ENCODE results near the gene SLC35E3. TPM values are rescaled to one million over a fixed set of nuclear protein-coding genes. Genes with fewer than 3 reads are reported as not detected.

Gene SLC35E3
- total RNA-seq, 4 donors from 2014 or later = 2.9 to 23.1 (median 3.6) TPM

GRCh38 chr12:68739891-68740290 lies 6.1 kb upstream of the SLC35E3 start:
- WGBS, 2 donors = 79 to 91% methylated on average over 6 of the region's 6 CpGs
- Histone ChIP-seq H3K4me3 (no peak overlapping the region), H3K27ac (no peak overlapping the region), H3K4me1 (no peaks in the 10 kb centered on the region), H3K9me3 (no peaks in the 10 kb centered on the region), H3K36me3 (peaks cover 0 to 73% (median 6%) of the 10 kb centered on the region in 3 donors), H3K27me3 (no peaks in the 10 kb centered on the region)
- no peak for DNase-seq (ENCODE audit: low spot score in 2 of 2)
- TF ChIP-seq CTCF (IDR thresholded peaks at IDR 0.05) (no peak), EP300 (IDR thresholded peaks at IDR 0.05) (no peak), POLR2A (IDR thresholded peaks at IDR 0.05) (no peak)

- no peaks in the 10 kb centered on the region for H3K27me3 ChIP-seq
- TF ChIP-seq CTCF (IDR thresholded peaks at IDR 0.05) (no peak), EP300 (IDR thresholded peaks at IDR 0.05) (no peak), POLR2A (IDR thresholded peaks at IDR 0.05) (no peak)
- H3K4me1 ChIP-seq = peaks cover 0 to 22% (median 13%) of the 10 kb centered on the region in 4 donors
- H3K27ac ChIP-seq = no peak overlapping the region
- no peaks in the 10 kb centered on the region for H3K9me3 ChIP-seq
- 88 to 93% methylated on average over 2 of the region's 2 CpGs for WGBS, 2 donors
- H3K4me3 ChIP-seq = no peak overlapping the region
- no peak for DNase-seq (ENCODE audit: low spot score in 2 of 2)
- peaks cover 0 to 38% (median 3%) of the 10 kb centered on the region in 3 donors for H3K36me3 ChIP-seq
Measured at GRCh38 chr12:68743356-68743755, 2.6 kb upstream of the SLC35E3 start.

- peak overlapping the region; percentile 22 to 89 (median 88) for H3K27ac ChIP-seq
- TF ChIP-seq CTCF (IDR thresholded peaks at IDR 0.05) (no peak), POLR2A (IDR thresholded peaks at IDR 0.05) (no peak), EP300 (IDR thresholded peaks at IDR 0.05) (no peak)
- 50 to 51% methylated on average over 9 of the region's 9 CpGs for WGBS, 2 donors
Measured at GRCh38 chr12:68745376-68745903, 536 bp upstream of the SLC35E3 start.

GRCh38 chr12:68746572-68747180 lies 700 bp downstream of the SLC35E3 start:
- peak; percentile 26 to 31 for DNase-seq (ENCODE audit: low spot score in 2 of 2)
- WGBS, 2 donors = 4 to 5% methylated on average over 15 of the region's 15 CpGs
- H3K27ac ChIP-seq = peak overlapping the region; percentile 22 to 89 (median 88)

More at GRCh38 chr12:68745376-68745903, 536 bp upstream of the SLC35E3 start:
- Histone ChIP-seq H3K27me3 (no peaks in the 10 kb centered on the region), H3K4me3 (peak overlapping the region; percentile 56 to 93 (median 71)), H3K4me1 (peaks cover 0 to 36% (median 15%) of the 10 kb centered on the region in 4 donors), H3K9me3 (no peaks in the 10 kb centered on the region), H3K36me3 (peaks cover 0 to 17% (median 3%) of the 10 kb centered on the region in 3 donors)
- DNase-seq (ENCODE audit: low spot score in 2 of 2) = no peak

More at GRCh38 chr12:68746572-68747180, 700 bp downstream of the SLC35E3 start:
- peaks cover 0 to 38% (median 15%) of the 10 kb centered on the region in 4 donors for H3K4me1 ChIP-seq
- no peaks in the 10 kb centered on the region for H3K27me3 ChIP-seq
- no peaks in the 10 kb centered on the region for H3K9me3 ChIP-seq
- peak overlapping the region; percentile 56 to 93 (median 71) for H3K4me3 ChIP-seq
- H3K36me3 ChIP-seq = peaks cover 0 to 13% (median 3%) of the 10 kb centered on the region in 3 donors
- TF ChIP-seq EP300 (IDR thresholded peaks at IDR 0.05) = no peak
- TF ChIP-seq CTCF (IDR thresholded peaks at IDR 0.05) = no peak
- TF ChIP-seq POLR2A (IDR thresholded peaks at IDR 0.05) = no peak
